ENCODE results near the gene MAN1C1. TPM values are rescaled to one million over a fixed set of nuclear protein-coding genes. Genes with fewer than 3 reads are reported as not detected.

Gene MAN1C1
- polyA plus RNA-seq, 3 donors, result 14.8 to 16.0 (median 15.2) TPM

GRCh38 chr1:25821630-25822091 lies 205.1 kb downstream of the MAN1C1 start:
- DNase-seq (ENCODE audit: low read depth in 3 of 3, low spot score in 2 of 3), result no peak

GRCh38 chr1:25825605-25826004 lies 209.0 kb downstream of the MAN1C1 start:
- no peak for DNase-seq (ENCODE audit: low read depth in 3 of 3, low spot score in 2 of 3)

GRCh38 chr1:25826571-25826970 lies 210.0 kb downstream of the MAN1C1 start:
- DNase-seq (ENCODE audit: low read depth in 3 of 3, low spot score in 2 of 3), result no peak

GRCh38 chr1:25828491-25828890 lies 211.9 kb downstream of the MAN1C1 start:
- no peak for DNase-seq (ENCODE audit: low read depth in 3 of 3, low spot score in 2 of 3)

GRCh38 chr1:25829046-25829445 lies 212.5 kb downstream of the MAN1C1 start:
- DNase-seq (ENCODE audit: low read depth in 3 of 3, low spot score in 2 of 3), result no peak

- no peak for DNase-seq (ENCODE audit: low read depth in 3 of 3, low spot score in 2 of 3)
These were observed 215.1 kb downstream of the MAN1C1 start for GRCh38 chr1:25831569-25832196.

- no peak for DNase-seq (ENCODE audit: low read depth in 3 of 3, low spot score in 2 of 3)
These were observed 215.9 kb downstream of the MAN1C1 start for GRCh38 chr1:25832336-25833037.

GRCh38 chr1:25833158-25833557 lies 216.6 kb downstream of the MAN1C1 start:
- DNase-seq (ENCODE audit: low read depth in 3 of 3, low spot score in 2 of 3), result no peak

Other genes with a start within 250 kb of the MAN1C1 start
- 1 to 10 TPM in 2 of 3 donors, under 1 TPM in 1; 0.61 to 1.4 (median 1.3) TPM for gene RHCE, start 196.0 kb upstream of the MAN1C1 start, polyA plus RNA-seq (ENCODE audit: insufficient read length in 3 of 3)
- 10 to 100 TPM; 27.5 to 31.0 (median 29.7) TPM for gene MACO1, start 185.9 kb upstream of the MAN1C1 start, polyA plus RNA-seq (ENCODE audit: insufficient read length in 3 of 3)
- 10 to 100 TPM; 11.1 to 12.9 (median 12.2) TPM for gene LDLRAP1, start 73.2 kb upstream of the MAN1C1 start, polyA plus RNA-seq (ENCODE audit: insufficient read length in 3 of 3)
- gene SELENON, start 183.4 kb downstream of the MAN1C1 start, polyA plus RNA-seq (ENCODE audit: insufficient read length in 3 of 3), result 10 to 100 TPM; 72.8 to 79.9 (median 74.1) TPM
- 100 to 1,000 TPM in 1 of 3 donors, 10 to 100 TPM in 2; 90.6 to 117 (median 98.1) TPM for gene MTFR1L, start 203.2 kb downstream of the MAN1C1 start, polyA plus RNA-seq (ENCODE audit: insufficient read length in 3 of 3)
- 1 to 10 TPM; 3.7 to 4.6 (median 4.0) TPM for gene AUNIP, start 242.7 kb downstream of the MAN1C1 start, polyA plus RNA-seq (ENCODE audit: insufficient read length in 3 of 3)